T-helper 22 cell (primary cell): ENCODE results near the gene TREH.
"Not testable (repeated sequence)": the region's sequence is repeated elsewhere in the genome, so short reads cannot be mapped to it uniquely, and the experiment has no call there.

ENCODE experiments used
- DNase-seq: peaks from one replicate; pipeline ENCODE4 v3.0.0-alpha.2; 2020; ENCODE audit warnings: low read depth

TREH gene

DNA sequence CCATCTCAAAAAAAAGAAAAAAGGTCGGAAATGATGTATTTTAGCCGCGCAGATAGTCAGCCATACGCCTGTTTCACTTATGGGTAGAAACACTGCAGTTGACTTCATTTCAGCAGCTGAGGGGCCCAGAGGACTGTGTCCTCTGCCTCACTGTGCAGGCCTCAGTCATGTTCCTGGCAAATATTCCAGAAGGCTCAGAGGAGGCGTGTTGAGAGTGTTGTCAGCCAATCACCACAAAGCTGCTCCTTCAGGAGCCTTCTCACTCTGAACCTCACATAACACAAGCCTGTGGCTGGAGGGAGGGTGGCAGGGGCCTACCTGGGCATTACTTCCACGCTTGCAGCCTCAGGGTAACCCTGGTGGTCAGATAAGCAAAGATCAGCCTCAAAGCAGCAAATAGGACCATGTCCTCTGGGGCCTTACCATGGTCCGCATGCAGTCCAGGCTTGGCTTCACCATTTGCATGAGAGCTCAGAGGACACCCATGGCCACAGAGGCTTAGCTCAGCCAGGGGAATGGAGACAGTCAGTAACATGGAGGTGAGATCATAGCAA lies 17.3 kb upstream of the TREH start:
- DNase-seq, result no peak

DNA sequence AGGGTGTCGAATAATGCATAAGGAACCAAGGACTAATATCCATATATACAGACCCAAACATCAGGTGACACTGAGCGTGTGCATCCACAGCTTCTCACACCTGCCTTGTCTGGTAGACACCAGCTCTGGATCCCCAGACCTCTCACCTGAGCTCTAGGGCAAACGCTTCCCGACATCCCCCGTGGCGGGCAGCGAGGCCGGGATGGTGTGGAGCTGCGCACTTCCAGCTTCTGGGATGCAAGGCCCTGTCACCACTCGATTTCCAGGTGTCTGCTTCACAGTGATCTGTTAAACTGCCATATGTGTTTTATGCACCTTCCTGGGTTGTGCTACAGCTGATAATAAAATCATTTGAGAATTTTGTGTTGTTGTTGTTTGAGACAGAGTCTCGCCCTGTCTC lies 15.3 kb upstream of the TREH start:
- DNase-seq, result no peak

DNA sequence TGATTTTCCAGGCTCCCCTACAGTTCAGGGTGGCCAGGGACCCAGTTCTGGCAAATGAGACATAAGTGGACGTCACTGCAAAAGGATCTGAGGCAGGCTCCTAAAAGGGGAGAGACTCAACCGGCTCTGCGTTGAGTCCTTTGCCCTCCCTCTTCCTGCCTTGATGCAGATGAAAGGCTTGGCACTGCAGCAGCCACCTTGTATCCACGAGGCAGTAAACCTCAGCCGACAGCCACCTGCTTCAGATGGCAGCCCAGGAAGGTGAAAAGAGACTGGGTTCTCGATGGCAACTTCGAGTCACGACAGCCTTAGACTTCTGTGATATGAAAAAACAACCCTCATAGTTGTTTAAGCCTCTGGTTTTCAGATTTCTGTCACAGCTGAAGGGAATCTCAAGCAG lies 14.7 kb upstream of the TREH start:
- DNase-seq, result no peak

DNA sequence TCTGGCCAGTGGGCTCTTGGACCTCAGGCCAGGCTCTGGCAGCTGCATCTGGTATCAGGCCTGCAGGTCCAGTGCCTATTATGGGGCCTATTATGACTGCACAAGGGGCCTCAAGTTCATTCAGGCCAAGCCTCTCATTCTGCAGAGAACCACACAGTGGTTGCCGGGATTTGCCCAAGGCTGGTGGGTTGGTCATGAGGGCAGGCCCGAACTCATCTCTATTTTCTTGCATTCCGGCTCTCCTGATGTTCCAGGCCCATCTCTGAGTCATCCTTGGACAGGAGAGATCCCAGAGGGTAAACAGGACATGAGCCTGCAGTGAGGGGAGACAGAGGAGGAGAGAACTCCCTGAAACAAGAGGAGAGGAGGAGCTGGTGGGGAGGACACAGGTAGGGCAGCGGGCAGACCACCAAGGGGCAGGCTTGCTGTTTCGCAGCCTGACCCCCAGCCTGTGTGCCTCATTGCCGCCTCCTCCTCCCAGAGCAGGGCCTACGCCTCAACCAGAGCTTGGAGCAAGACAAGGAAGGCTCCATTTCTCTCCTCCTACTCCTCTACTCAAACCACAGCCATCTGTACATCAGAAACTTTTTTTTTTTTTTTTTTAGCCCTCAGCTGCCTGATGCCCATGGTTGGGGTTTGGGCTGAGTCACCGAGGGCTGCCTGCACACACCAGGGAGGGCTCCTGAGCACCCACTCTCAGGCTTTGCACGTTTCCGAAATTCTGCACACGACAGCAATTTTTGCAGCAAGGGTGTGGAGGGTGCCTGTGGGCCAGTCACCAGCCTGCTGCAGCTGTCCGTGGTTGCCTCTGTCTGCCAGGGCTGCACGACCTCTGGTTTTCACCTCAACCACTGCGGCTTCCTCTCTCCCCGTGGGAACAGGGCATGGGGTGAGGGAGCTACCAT lies 12.7 kb upstream of the TREH start:
- peak; percentile 70 for DNase-seq

DNA sequence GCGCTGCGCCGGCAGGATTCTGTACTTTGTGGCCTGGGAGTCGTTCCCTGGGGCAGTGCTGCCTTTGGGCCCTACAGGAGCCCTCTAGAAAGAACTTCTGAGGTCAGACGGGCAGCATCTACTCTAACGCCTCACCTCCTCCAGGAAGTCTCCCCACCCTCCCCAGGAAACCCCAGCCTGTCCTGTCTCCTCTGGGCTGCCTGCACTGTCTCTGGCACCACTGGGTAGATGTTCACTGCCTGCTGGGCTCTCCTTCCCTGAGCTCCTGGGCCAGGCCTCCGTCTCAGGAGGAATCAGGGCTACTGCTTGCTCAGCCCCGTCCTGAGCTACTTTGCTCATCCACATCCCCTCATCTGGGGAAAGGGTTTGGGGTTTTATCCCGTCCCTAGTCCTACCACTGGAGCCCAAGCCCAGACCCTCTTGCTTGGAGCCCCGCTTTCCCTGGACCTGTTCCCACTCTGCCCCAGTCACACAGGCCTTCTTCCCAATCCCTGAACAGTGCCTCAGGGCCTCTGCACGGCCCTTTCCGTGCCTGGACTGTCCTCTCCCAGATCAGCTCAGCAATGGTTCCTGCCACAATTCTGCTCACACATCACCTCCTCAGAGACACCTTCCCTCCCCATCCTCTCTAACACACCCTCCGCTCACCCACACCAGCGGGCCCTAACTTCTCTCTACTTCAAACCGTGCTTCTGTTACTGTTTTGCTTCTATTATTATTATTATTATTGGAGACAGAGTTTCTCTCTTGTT lies 11.3 kb upstream of the TREH start:
- no peak for DNase-seq

DNA sequence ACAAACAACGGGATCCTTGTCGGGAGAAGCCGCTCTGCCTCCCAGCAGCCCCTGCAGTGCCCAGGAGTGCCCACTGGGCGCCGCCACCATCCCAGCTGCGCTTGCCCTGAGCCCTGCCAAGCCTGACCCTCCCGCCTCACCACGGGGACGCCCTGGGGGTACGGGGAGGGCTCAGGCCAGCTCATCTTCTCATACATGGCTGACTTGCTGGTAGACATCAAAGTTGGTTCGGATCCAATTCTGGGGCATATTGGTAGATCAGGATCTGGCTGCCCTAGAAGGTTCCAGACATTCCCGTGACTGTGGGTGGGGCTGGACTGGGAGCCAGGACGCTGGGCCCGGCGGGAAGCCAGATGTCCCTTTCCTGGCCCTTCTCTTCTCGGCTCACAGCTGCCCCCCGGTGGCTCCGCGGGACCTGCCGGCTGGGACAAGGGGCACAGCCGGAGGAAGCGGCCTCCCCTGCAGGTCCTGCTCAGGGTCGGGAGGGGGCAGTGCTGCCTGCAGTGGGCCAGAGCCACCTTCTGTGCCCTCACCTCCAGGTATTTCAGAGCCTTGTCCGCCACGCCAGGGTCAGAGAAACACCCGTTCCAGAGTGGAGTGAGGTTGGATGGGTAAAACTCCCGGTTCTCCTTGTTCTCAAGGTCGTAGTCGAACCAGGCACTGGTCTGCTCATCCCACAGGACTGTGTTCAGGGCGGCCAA lies 10.6 kb upstream of the TREH start:
- peak; percentile 60 for DNase-seq

DNA sequence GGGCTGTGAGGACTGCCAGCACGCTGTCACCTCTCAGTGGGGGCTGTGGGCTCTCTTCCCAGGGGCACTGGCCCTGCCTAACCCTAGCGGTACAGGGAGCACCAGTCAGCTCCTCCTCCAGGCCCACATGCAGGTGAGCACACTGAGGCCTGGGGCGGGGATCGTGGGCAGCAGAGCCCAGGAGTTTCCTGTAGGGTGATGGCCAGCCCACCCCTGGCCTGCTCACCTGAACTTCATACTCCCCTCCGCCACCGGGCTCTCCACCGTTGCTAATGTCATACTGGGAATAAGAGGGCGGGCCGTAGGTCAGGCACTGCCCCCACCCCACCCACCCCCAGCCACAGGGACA lies 10.0 kb upstream of the TREH start:
- no peak for DNase-seq

DNA sequence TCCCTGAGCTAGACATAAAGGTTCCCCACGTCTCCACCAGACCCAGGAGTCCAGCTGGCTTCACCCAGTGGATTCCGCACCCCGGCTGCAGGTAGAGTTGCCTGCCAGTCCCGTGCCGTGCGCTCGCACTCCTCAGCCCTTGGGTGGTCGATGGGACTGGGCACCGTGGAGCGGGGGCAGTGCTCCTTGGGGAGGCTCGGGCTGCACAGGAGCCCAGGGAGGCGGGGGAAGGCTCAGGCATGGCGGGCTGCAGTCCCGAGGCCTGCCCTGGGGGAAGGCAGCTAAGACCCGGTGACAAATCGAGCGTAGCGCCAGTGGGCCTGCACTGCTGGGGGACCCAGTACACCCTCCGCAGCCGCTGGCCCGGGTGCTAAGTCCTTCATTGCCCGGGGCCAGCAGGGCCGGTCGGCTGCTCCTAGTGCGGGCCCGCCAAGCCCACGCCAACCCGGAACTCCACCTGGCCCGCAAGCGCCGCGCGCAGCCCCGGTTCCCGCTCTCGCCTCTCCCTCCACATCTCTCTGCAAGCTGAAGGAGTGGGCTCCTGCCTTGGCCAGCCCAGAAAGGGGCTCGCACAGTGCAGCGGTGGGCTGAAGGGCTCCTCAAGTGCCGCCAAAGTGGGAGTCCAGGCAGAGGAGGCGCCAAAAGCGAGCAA lies 9.5 kb upstream of the TREH start:
- no peak for DNase-seq

DNA sequence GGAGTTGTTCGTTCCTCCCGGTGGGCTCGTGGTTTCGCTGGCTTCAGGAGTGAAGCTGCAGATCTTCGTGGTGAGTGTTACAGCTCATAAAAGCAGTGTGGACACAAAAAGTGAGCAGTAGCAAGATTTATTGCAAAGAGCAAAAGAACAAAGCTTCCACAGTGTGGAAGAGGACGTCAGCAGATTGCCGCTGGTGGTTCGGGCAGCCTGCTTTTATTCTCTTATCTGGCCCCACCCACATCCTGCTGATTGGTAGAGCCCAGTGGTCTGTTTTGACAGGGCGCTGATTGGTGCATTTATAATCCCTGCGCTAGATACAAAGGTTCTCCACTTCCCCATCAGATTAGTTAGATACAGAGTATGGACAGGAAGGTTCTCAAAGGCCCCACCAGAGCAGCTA lies 8.9 kb upstream of the TREH start:
- DNase-seq, result not testable (repeated sequence)

DNA sequence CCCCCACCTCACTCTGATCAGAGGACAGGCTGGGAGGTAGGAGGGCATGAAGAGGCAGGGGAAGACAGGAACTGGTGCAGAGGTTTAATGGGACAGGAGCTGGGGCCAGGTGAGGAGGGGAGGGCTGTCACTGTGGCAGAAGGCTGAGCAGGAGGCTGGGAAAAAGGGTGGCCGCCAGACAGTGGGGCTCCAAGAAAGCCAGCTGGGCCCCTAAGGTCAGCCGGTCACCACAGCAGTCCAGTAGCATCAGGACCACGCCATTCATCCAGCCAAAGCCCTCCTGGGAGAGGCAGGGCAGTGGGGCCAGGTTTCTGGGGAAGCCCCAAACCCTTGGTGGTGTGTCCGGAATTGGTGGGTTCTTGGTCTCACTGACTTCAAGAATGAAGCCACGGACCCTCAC lies 8.5 kb upstream of the TREH start:
- DNase-seq, result no peak

DNA sequence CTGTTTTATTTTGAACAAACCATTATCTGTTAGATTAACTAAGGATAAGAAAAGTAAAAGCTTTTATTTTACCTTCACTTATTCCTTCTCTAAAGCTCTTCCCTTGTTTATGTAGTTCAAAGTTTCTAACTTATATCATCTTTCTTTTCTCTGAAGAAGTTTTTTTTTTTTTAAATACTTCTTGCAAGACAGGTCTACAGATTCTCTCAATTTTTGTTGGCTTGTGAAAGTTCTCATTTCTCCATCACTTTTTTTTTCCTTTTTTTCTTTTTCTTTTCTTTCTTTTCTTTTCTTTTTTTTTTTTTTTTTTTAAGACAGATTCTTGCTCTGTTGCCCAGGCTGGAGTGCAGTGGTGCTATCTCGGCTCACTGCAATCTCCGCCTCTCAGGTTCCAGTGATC lies 4.7 kb upstream of the TREH start:
- no peak for DNase-seq

DNA sequence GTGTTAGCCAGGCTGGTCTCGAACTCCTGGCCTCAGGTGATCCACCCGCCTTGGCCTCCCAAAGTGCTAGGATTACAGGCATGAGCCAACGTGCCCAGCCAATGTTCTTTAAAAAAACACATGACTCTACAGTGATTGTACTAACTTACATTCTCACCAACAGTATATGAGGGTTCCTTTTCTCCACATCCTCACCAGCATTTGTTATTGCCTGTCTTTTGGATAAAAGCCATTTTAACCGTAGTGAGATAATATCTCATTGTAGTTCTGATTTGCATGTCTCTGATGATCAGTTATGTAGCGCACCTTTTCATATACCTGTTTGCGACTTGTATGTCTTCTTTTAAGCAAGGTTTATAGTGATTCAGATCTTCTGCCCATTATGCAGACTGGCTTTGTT lies 3.5 kb upstream of the TREH start:
- DNase-seq, result not testable (repeated sequence)

DNA sequence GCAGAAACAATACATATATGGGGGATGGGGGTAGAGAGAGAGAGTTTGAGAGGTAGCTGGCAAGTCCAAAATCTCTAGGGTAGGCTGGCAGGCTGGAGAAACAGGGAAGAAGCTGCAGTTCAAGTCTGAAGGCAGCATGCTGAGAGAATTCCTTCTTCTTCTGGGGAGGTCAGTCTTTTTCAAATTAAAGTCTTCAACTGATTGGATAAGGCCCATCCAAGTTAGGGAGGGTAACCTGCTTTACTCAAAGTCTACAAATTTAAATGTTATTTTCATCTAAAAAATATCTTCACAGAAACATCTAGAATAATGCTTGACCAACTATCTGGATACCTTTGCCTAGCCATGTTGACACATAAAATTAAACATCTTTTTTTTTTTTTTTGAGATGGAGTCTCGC lies 2.9 kb upstream of the TREH start:
- no peak for DNase-seq

DNA sequence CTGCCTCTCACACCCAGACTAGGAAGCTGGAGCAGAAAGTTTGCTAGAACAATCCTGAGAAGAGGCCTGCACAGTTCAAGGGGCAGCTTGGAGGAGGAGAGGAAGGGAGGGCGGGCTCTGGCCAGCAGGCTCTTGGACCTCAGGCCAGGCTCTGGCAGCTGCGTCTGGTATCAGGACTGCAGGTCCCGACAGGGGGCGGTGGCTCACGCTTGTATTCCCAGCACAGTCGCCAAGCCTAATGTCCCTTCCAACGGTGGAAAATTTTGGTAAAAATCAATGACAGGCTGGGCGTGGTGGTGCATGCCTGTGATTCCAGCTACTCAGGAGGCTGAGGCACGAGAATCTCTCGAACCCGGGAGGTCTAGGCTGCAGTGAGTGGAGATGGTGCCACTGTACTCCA lies 542 bp downstream of the TREH start:
- not testable (repeated sequence) for DNase-seq

DNA sequence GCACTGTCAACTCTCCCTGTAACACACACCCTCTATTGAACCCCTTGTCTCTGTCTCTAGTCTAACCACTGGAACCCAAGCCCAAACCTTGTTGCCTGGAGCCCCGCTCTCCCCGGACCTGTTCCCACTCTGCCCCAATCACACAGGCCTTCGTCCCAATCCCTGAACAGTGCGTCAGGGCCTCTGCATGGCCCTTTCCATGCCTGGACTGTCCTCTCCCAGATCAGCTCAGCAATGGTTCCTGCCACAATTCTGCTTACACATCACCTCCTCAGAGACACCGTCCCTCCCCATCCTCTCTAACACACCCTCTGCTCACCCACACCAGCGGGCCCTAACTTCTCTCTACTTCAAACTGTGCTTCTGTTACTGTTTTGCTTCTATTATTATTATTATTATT lies 1.5 kb downstream of the TREH start:
- no peak for DNase-seq

DNA sequence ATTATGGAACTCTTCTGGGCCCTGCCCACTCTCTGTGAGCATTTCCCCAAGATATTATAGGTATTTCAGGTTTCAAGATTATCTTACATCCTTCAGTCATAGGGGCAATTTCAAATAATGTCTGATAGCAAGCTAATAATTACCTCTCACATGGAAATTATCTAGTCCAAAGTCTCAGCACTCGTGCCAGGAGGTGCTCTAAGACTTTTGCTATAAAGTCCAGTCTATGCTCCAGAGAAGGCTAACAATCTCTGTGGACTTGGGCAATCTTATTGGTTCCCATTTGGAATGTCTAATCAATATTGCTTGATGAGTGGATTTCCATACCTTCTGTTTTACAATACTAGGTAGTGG lies 5.4 kb downstream of the TREH start:
- DNase-seq, result no peak

DNA sequence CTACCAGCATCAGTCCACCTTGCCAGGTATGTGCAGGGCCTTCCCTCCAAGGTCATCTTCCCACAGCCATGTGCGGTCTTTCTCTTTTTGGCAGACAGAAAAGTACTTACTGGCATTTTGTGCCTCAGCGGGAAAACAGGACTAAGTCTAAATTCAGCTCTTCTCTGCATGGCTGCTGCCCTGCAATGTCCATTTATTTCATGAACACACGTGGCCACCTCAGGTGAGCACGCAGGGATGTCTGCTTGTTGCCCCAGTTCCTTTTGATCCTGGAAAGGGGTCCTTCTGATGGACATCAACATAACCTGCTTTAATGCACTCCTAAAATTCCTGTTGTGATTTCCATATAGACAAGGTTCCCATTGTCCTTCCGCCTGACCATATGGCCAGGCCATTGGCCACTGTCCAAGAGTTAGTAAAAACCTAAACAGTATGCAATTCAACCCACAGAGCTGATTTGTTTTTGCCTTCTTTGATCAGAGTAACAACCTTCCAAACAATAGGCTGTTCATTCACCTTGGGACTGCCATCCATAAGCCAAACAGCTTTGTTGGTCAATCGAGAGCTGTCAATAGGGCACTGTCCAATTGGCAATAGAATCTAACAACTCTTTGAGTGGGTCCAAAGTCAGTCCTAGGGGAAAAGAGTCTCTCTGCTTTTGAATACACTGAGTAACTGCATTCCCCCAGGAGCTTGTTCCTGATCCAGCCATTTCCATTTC lies 5.9 kb downstream of the TREH start:
- no peak for DNase-seq

DNA sequence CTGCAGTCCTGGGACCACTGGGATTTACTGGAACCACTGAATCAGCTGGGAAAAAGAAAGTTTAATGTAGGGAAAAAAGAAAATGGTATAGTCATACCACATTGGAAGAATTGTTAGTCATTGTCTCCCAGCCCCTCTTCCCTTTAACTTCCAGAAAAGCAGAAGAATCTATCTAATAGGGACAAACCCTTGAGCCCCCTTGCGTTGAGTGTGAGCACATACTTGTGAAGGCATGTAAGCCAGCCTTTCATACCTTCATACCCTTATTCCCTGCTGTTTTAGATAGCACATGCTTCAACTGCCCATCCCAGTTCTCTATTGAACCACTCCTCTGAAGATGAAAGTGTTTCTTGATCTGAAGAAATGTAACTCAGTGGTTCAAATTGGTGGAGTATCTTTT lies 6.6 kb downstream of the TREH start:
- DNase-seq, result no peak

DNA sequence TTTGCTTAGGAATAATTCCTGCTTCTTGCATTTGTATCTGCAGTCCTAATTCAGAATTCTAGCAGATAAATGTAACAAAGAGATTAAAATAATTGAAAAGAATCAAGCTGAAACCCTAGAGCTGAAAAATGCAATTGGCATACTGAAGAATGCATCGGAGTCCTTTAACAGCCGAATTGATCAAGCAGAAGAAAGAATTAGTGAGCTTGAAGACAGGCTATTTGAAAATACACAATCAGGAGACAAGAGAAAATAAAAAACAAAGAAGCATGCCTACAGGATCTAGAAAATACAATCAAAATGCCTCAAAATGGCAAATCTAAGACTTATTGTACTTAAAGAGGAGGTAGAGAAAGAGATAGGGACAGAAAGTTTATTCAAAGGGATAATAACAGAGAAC lies 8.2 kb downstream of the TREH start:
- no peak for DNase-seq

DNA sequence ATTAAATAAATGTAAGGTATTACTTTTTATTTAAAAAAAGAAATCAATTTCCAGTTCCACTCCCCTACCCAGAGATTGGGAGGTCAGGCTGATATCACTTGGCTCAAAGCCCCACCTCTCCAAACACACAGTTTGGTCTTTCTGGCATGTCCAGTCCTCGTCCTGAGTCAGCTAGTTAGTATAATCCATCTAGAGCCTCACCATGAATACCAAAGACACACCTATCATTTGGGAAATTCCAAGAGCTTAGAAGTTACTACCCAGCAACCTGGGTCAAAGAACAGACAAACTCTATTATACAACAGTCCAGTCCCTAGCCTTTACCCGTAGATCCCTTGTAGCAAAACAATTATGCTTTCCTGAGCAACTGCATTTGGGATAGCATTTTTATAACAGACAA lies 9.4 kb downstream of the TREH start:
- no peak for DNase-seq

DNA sequence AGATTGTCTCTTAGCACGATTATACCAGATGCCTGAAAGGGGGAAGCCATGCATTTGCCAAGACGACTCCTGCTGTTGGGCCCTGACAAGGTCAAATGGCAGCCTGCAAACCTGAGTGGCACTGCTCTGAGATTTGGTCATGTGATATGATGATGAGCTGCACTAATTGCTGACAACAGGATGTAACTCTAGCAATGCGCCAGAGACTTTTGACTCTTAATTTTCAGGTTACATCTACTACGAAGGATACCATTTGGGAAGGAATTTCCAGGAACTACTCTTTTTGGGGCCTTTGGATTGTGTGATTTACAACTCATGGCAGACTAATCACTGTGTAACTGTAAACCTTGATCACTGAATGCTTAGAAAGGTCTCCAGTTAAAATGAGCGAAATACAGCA lies 13.1 kb downstream of the TREH start:
- no peak for DNase-seq

DNA sequence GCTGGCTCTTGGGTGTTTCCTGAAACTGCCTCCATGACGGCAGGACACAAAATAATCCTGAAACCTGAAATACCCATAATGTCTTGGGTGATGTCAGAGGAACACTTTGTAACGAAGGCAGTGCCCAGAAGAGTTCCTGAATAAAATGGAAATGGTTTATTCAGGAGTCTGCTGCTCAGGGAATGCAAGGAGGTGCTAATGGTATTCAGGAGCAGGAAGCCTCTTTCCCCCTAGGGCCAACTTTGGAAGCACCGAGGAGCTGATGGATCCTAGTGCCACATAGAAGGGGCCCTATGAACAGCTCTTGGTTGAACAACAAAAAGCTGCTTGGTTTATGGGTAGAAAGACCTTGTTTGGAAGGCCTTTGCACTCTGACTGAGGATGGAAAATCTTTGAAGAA lies 15.5 kb downstream of the TREH start:
- DNase-seq, result no peak
